Stomach (tissue), 4 donors: ENCODE data around the gene CHST11.

ENCODE experiments used
- CTCF ChIP-seq, 7 experiments: fragments of 450-650 bp in 4 of 7; fragments of 200-600 bp in 3 of 7; sonication (generic) in 3 of 7; IDR thresholded peaks; one replicate each; pipeline ENCODE4 v1.5.1; 2016 to 2019; ENCODE audit warnings: antibody characterized with exemption in 7 of 7, control low read depth in 2 of 7, mild to moderate bottlenecking in 1 of 7
- EP300 ChIP-seq: sonication (generic); formaldehyde crosslinking; IDR thresholded peaks from one replicate; pipeline ENCODE4 v1.6.1; 2017; ENCODE audit warnings: antibody characterized with exemption
- POLR2A ChIP-seq, 4 donors: fragments of 450-650 bp; IDR thresholded peaks; one replicate each; pipeline ENCODE4 v1.6.1; 2016; ENCODE audit warnings: antibody characterized with exemption in 4 of 4, control low read depth in 2 of 4, mild to moderate bottlenecking in 1 of 4, moderate library complexity in 1 of 4

DNA sequence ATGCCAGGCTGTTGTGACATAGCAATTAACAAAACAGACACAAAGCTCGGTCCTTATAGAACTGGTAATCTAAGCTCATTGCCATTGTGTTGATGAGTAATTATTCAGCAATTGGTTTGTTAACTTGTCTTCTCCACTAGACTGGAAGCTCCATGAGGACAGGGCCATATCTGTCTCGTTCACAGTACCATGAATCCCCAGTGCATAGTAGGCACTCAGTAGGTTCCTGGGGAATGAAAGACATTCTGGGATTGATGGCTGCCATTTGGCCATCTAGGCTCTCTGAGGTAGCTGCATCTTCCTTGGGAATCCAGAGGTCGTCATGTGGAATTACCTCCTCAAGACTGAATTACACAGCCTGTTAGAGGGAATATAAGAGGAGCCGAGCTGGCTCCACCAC, 177.3 kb downstream of the CHST11 start:
- TF ChIP-seq EP300 (no peak), POLR2A (IDR thresholded peaks at IDR 0.05) (no peak), CTCF (IDR thresholded peaks at IDR 0.05) (no peak)
